H9 (cell line): Measurements from ENCODE around the gene BCLAF3. TPM values are rescaled to one million over a fixed set of nuclear protein-coding genes. Genes with fewer than 3 reads are reported as not detected.
A peak's percentile ranks its signal among the peaks of the same experiment; 100 is the strongest.

Source experiments
- DNase-seq: peaks from one replicate; pipeline ENCODE4 v3.0.0-alpha.2; 2017
- H2AFZ ChIP-seq: one replicate; pipeline ENCODE4 v1.6.1; 2013; ENCODE audit warnings: mild to moderate bottlenecking, low read length, control low read depth, moderate library complexity
- H2AK5ac ChIP-seq: 2 replicates; pipeline ENCODE4 v1.6.1; 2013; ENCODE audit warnings: low read length, control low read depth, mixed read lengths; ENCODE audit not compliant: insufficient read length
- H2BK120ac ChIP-seq: one replicate; pipeline ENCODE4 v1.6.1; 2013; ENCODE audit warnings: low read depth, mild to moderate bottlenecking, low read length, control low read depth, inconsistent platforms; ENCODE audit not compliant: poor library complexity, severe bottlenecking
- H2BK12ac ChIP-seq: 2 replicates; pipeline ENCODE4 v1.6.1; 2013; ENCODE audit warnings: low read length, control low read depth, mixed read lengths, low read depth; ENCODE audit not compliant: insufficient read length
- H2BK15ac ChIP-seq: 2 replicates; pipeline ENCODE4 v1.6.1; 2013; ENCODE audit warnings: low read depth, low read length, control low read depth
- H2BK20ac ChIP-seq: one replicate; pipeline ENCODE4 v1.6.1; 2013; ENCODE audit warnings: low read depth, mild to moderate bottlenecking, low read length, control low read depth, inconsistent platforms; ENCODE audit not compliant: poor library complexity, severe bottlenecking
- H2BK5ac ChIP-seq: 2 replicates; pipeline ENCODE4 v1.6.1; 2013; ENCODE audit warnings: low read length, control low read depth, mixed read lengths; ENCODE audit not compliant: insufficient read length
- H3K14ac ChIP-seq: 2 replicates; pipeline ENCODE4 v1.6.1; 2013; ENCODE audit warnings: low read length, control low read depth; ENCODE audit not compliant: insufficient read depth
- H3K18ac ChIP-seq: 2 replicates; pipeline ENCODE4 v1.6.1; 2013; ENCODE audit warnings: low read depth, mild to moderate bottlenecking, mixed read lengths, low read length, control low read depth; ENCODE audit not compliant: insufficient read length
- H3K23ac ChIP-seq: 2 replicates; pipeline ENCODE4 v1.6.1; 2013; ENCODE audit warnings: low read length, control low read depth, mixed read lengths, low read depth; ENCODE audit not compliant: insufficient read length
- H3K23me2 ChIP-seq: 2 replicates; pipeline ENCODE4 v1.6.1; 2013; ENCODE audit warnings: low read depth, mild to moderate bottlenecking, mixed read lengths, low read length, control low read depth; ENCODE audit not compliant: insufficient read length, poor library complexity, severe bottlenecking
- H3K27ac ChIP-seq: 2 replicates; pipeline ENCODE4 v1.5.1; 2013; ENCODE audit warnings: low read length, control low read depth, mixed read lengths, low read depth; ENCODE audit not compliant: insufficient read length
- H3K27me3 ChIP-seq: 2 replicates; pipeline ENCODE4 v1.6.1; 2013; ENCODE audit warnings: low read length, control low read depth, inconsistent platforms; ENCODE audit not compliant: insufficient read depth
- H3K4ac ChIP-seq: 2 replicates; pipeline ENCODE4 v1.6.1; 2013; ENCODE audit warnings: low read depth, mild to moderate bottlenecking, control low read depth, inconsistent platforms, low read length, moderate library complexity
- H3K4me1 ChIP-seq: 2 replicates; pipeline ENCODE4 v1.6.1; 2013; ENCODE audit warnings: low read length, control low read depth, inconsistent platforms; ENCODE audit not compliant: insufficient read depth
- H3K4me2 ChIP-seq: 2 replicates; pipeline ENCODE4 v1.6.1; 2013; ENCODE audit warnings: low read length, control low read depth, mixed read lengths; ENCODE audit not compliant: insufficient read length, insufficient read depth
- H3K56ac ChIP-seq: 2 replicates; pipeline ENCODE4 v1.6.1; 2013; ENCODE audit warnings: low read depth, mild to moderate bottlenecking, mixed read lengths, low read length, control low read depth; ENCODE audit not compliant: insufficient read length
- H3K79me1 ChIP-seq: 2 replicates; pipeline ENCODE4 v1.6.1; 2013; ENCODE audit warnings: low read depth, mild to moderate bottlenecking, moderate library complexity, low read length, control low read depth, inconsistent platforms; ENCODE audit not compliant: insufficient read depth, poor library complexity, severe bottlenecking
- H3K79me2 ChIP-seq: 2 replicates; pipeline ENCODE4 v1.6.1; 2013; ENCODE audit warnings: low read length, control low read depth, inconsistent platforms; ENCODE audit not compliant: insufficient read depth
- H3K9ac ChIP-seq: 2 replicates; pipeline ENCODE4 v1.6.1; 2013; ENCODE audit warnings: low read length, control low read depth, mixed read lengths; ENCODE audit not compliant: insufficient read length; ENCODE audit errors: extremely low read depth
- H3K9me3 ChIP-seq: one replicate; pipeline ENCODE4 v1.6.1; 2013; ENCODE audit warnings: low read depth, low read length, inconsistent platforms; ENCODE audit not compliant: control insufficient read depth
- H3T11ph ChIP-seq: one replicate; pipeline ENCODE4 v1.6.1; 2013; ENCODE audit warnings: mild to moderate bottlenecking, low read length, control low read depth, inconsistent platforms
- H4K20me1 ChIP-seq: one replicate; pipeline ENCODE4 v1.6.1; 2013; ENCODE audit not compliant: control insufficient read depth, insufficient read length, insufficient read depth
- H4K5ac ChIP-seq: 2 replicates; pipeline ENCODE4 v1.6.1; 2013; ENCODE audit warnings: low read depth, mild to moderate bottlenecking, mixed read lengths, low read length, control low read depth; ENCODE audit not compliant: insufficient read length
- H4K8ac ChIP-seq: replicated peaks from 2 replicates; pipeline ENCODE4 v1.6.1; 2013; ENCODE audit warnings: low read length, control low read depth, mixed read lengths, low read depth; ENCODE audit not compliant: insufficient read length
- H4K91ac ChIP-seq: 2 replicates; pipeline ENCODE4 v1.6.1; 2013; ENCODE audit warnings: low read depth, mild to moderate bottlenecking, moderate library complexity, mixed read lengths, low read length, control low read depth; ENCODE audit not compliant: insufficient read length
- H3K27ac Mint-ChIP-seq, 3 experiments: 2 replicates in 2 of 3; 3 replicates in 1 of 3; pipeline ENCODE4 v1.8.0; 2020 to 2021; ENCODE audit warnings: mixed read lengths in 3 of 3, mild to moderate bottlenecking in 1 of 3, moderate library complexity in 1 of 3
- H3K27me3 Mint-ChIP-seq: 2 replicates; pipeline ENCODE4 v1.8.0; 2021; ENCODE audit warnings: low read depth, mild to moderate bottlenecking, moderate library complexity, mixed read lengths
- H3K36me3 Mint-ChIP-seq, 3 experiments: 2 replicates in 2 of 3; 3 replicates in 1 of 3; pipeline ENCODE4 v1.8.0; 2020 to 2021; ENCODE audit warnings: low read depth in 3 of 3, mixed read lengths in 3 of 3; ENCODE audit not compliant: insufficient read depth in 1 of 3
- H3K4me1 Mint-ChIP-seq, 2 experiments: 2 replicates each; pipeline ENCODE4 v1.8.0; 2020; ENCODE audit warnings: mixed read lengths in 2 of 2
- H3K4me3 Mint-ChIP-seq, 2 experiments: 2 replicates in 1 of 2; 3 replicates in 1 of 2; pipeline ENCODE4 v1.8.0; 2020 to 2021; ENCODE audit warnings: mild to moderate bottlenecking in 2 of 2, mixed read lengths in 2 of 2, moderate library complexity in 1 of 2
- H3K9me3 Mint-ChIP-seq, 2 experiments: 2 replicates in 1 of 2; 3 replicates in 1 of 2; pipeline ENCODE4 v1.8.0; 2020; ENCODE audit warnings: mild to moderate bottlenecking in 2 of 2, mixed read lengths in 2 of 2, moderate library complexity in 1 of 2
- WGBS: extraction: QIAGEN DNeasy Blood & Tissue Kit; methylation state at CpG from one replicate; pipeline ENCODE4 v1.1.7; 2013; ENCODE audit warnings: missing lambda C conversion rate, low lambda C conversion rate, mixed read lengths; ENCODE audit not compliant: insufficient read length; ENCODE audit errors: extremely low coverage; 5-methylcytosine and 5-hydroxymethylcytosine counted together
- long read RNA-seq: library from polyadenylated mRNA; unstranded; transcript quantifications from one replicate; pipeline ENCODE4 v2.0.0, GENCODE V29; 2020
- total RNA-seq: library from RNA; stranded (reverse); gene quantifications from 2 replicates; pipeline ENCODE4 v1.2.1, GENCODE V29; 2021
- TF ChIP-seq, protein P1 (sequence below): fragments of 200-600 bp; sonication (generic); conservative IDR thresholded peaks from 3 replicates; pipeline ENCODE4 v1.8.0; 2021; ENCODE audit warnings: antibody characterized with exemption, mild to moderate bottlenecking

Gene BCLAF3
- 6.4 and 7.9 TPM in 2 replicates for total RNA-seq
- long read RNA-seq, partial matches to known transcripts = 0 of 2 reads
- long read RNA-seq, other reads (novel, unspliced or antisense) = 2 of 2 reads

DNA sequence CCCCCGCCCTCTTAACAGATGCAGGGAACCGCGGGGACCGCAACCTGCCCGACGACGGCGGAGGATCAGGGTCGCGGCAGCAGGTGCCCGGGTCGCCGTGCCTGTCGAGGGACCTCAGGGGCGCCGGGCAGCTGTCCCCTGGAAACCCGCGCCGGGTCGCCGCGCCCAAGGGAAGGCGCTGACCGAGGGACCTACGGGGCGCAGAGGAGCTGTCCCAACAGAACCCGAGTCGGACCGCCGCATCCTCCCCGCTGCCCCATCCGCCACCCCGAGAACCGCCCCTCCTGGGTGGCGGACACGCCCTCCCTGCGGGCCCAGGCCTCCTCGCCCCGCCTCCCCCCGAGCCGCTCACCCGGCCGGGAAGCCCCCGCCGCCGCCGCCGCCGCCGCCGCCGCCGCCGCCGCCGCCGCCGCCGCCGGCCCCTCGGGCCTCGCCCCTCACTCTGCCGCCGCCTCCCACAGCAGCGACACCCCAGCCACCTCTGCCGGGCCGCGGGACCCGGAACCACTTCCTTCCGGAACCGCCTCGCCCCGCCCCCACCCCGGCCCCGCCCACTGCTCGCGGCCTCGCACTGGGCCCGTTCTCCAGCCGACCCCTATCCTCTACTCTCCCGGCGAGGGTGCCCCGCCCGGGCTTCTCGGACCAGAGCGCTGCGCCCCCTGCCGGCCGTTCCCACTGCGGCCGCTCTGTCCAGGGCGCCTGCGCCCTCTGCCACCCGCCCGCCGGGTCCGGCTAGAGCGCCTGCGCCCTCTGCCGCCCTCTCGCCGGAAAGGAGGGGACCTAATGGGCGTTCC, at the start of gene BCLAF3:
Gene BCLAF3 (minus strand): TSS at position 506 of the 794 bp plus-strand sequence. CDS start 20,797 bp downstream, outside the sequence.
- peak; percentile 92 for DNase-seq
- no peak within 1 kb of the TSS; the same call in 1 of the 2 replicates for H3K14ac ChIP-seq
- Mint-ChIP-seq H3K27me3 (peaks cover 3% of the 10 kb centered on the region; the same call in 1 of the 2 replicates), H3K36me3 (peaks cover 6 to 18% (median 7%) of the 10 kb centered on the region in 3 experiments; a peak in 6 of 7 replicates), H3K4me1 (peaks cover 0 to 6% of the 10 kb centered on the region in 2 experiments; a peak in 2 of 4 replicates), H3K27ac (peak within 1 kb of the TSS in 2 of 3 experiments; percentile 6 to 29; a peak in 4 of 7 replicates), H3K9me3 (peaks cover 53% of the 10 kb centered on the region in 2 experiments), H3K4me3 (peak within 1 kb of the TSS; percentile 83 to 90)
- peak within 1 kb of the TSS; percentile 60 for H3K4me2 ChIP-seq
- no peak within 1 kb of the TSS for H3K4ac ChIP-seq
- no peaks in the 10 kb centered on the region for H3K4me1 ChIP-seq
- H3K27me3 ChIP-seq = no peaks in the 10 kb centered on the region
- H3K27ac ChIP-seq = no peak within 1 kb of the TSS
- H4K20me1 ChIP-seq = no peaks in the 10 kb centered on the region
- H3K79me2 ChIP-seq = no peaks in the 10 kb centered on the region
- H2BK12ac ChIP-seq = no peak within 1 kb of the TSS
- no peak within 1 kb of the TSS for H2BK15ac ChIP-seq
- no peak within 1 kb of the TSS for H4K8ac ChIP-seq
- H3K18ac ChIP-seq = no peak within 1 kb of the TSS
- no peak within 1 kb of the TSS for H4K91ac ChIP-seq
- H3K56ac ChIP-seq = no peak within 1 kb of the TSS
- no CpG with 5 or more reads among the region's 103 CpGs for WGBS
- H2AK5ac ChIP-seq = no peak within 1 kb of the TSS
- H3K9ac ChIP-seq = peak within 1 kb of the TSS; percentile 23
- TF ChIP-seq, protein P1, sequence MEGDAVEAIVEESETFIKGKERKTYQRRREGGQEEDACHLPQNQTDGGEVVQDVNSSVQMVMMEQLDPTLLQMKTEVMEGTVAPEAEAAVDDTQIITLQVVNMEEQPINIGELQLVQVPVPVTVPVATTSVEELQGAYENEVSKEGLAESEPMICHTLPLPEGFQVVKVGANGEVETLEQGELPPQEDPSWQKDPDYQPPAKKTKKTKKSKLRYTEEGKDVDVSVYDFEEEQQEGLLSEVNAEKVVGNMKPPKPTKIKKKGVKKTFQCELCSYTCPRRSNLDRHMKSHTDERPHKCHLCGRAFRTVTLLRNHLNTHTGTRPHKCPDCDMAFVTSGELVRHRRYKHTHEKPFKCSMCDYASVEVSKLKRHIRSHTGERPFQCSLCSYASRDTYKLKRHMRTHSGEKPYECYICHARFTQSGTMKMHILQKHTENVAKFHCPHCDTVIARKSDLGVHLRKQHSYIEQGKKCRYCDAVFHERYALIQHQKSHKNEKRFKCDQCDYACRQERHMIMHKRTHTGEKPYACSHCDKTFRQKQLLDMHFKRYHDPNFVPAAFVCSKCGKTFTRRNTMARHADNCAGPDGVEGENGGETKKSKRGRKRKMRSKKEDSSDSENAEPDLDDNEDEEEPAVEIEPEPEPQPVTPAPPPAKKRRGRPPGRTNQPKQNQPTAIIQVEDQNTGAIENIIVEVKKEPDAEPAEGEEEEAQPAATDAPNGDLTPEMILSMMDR = peak; percentile 79
- peaks cover 20% of the 10 kb centered on the region for H3K9me3 ChIP-seq
- H2BK5ac ChIP-seq = no peak within 1 kb of the TSS
- H3K79me1 ChIP-seq = no peaks in the 10 kb centered on the region
- H4K5ac ChIP-seq = no peak within 1 kb of the TSS
- H3K23ac ChIP-seq = no peak within 1 kb of the TSS
- no peaks in the 10 kb centered on the region for H3K23me2 ChIP-seq
- H3T11ph ChIP-seq = no peak within 1 kb of the TSS
- H2BK120ac ChIP-seq = no peak within 1 kb of the TSS
- H2BK20ac ChIP-seq = no peak within 1 kb of the TSS
- no peak within 1 kb of the TSS for H2AFZ ChIP-seq
